ENCODE results near the gene PTBP3.

DNA sequence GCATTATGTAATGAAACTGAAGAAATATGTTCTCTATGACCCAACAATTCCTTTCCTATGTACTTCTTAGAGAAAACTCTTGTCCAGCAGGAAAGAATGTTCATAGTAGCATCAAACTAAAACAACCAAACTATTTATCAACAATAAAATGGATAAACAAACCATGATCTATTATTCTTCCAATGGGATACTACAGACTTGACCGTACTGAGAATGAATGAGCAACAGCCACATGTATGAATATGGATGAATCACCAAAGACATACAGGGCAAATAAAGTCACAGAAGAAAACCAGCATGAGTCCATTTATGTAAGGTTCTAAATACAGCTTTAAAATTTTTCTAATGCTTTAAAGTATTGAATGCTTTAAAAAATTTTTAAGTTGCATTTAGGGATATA, 84.7 kb downstream of the PTBP3 start:
- TF ChIP-seq, protein P1, sequence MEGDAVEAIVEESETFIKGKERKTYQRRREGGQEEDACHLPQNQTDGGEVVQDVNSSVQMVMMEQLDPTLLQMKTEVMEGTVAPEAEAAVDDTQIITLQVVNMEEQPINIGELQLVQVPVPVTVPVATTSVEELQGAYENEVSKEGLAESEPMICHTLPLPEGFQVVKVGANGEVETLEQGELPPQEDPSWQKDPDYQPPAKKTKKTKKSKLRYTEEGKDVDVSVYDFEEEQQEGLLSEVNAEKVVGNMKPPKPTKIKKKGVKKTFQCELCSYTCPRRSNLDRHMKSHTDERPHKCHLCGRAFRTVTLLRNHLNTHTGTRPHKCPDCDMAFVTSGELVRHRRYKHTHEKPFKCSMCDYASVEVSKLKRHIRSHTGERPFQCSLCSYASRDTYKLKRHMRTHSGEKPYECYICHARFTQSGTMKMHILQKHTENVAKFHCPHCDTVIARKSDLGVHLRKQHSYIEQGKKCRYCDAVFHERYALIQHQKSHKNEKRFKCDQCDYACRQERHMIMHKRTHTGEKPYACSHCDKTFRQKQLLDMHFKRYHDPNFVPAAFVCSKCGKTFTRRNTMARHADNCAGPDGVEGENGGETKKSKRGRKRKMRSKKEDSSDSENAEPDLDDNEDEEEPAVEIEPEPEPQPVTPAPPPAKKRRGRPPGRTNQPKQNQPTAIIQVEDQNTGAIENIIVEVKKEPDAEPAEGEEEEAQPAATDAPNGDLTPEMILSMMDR (IDR thresholded peaks at IDR 0.05; ENCODE audit: insufficient read depth, low read depth, low read length) = no peak
- no peak for TF ChIP-seq EZH2 (IDR thresholded peaks at IDR 0.05; ENCODE audit: insufficient read depth, low read length)

All from astrocyte (in vitro differentiated cells and primary cell).